ENCODE data around the gene FBXO33.
"Not testable (repeated sequence)": the region's sequence is repeated elsewhere in the genome, so short reads cannot be mapped to it uniquely, and the experiment has no call there.

FBXO33 gene

GRCh38 chr14:39364509-39364908 is 67.7 kb downstream of the FBXO33 start:
- no peak overlapping the region for H3K27ac ChIP-seq
- TF ChIP-seq CTCF (IDR thresholded peaks at IDR 0.05) (no peak), ZFX (IDR thresholded peaks at IDR 0.05; ENCODE audit: borderline replicate concordance) (no peak)

GRCh38 chr14:39361556-39361955 is 70.7 kb downstream of the FBXO33 start:
- H3K27ac ChIP-seq, result not testable (repeated sequence)

GRCh38 chr14:39360316-39360715 is 71.9 kb downstream of the FBXO33 start:
- TF ChIP-seq ZFX (IDR thresholded peaks at IDR 0.05; ENCODE audit: borderline replicate concordance) (no peak), CTCF (IDR thresholded peaks at IDR 0.05) (no peak)
- H3K27ac ChIP-seq, result no peak overlapping the region

GRCh38 chr14:39359069-39359468 is 73.2 kb downstream of the FBXO33 start:
- not testable (repeated sequence) for H3K27ac ChIP-seq

- H3K27ac ChIP-seq, result no peak overlapping the region
- TF ChIP-seq CTCF (IDR thresholded peaks at IDR 0.05), result no peak
- TF ChIP-seq ZFX (IDR thresholded peaks at IDR 0.05; ENCODE audit: borderline replicate concordance), result no peak
Measured at GRCh38 chr14:39351708-39352107, 80.5 kb downstream of the FBXO33 start.

- TF ChIP-seq CTCF (IDR thresholded peaks at IDR 0.05), result no peak
- TF ChIP-seq ZFX (IDR thresholded peaks at IDR 0.05; ENCODE audit: borderline replicate concordance), result no peak
- H3K27ac ChIP-seq, result no peak overlapping the region
Measured at GRCh38 chr14:39350866-39351265, 81.4 kb downstream of the FBXO33 start.
